IMR-90 (cell line): ENCODE results near the gene ABCA2. TPM values are rescaled to one million over a fixed set of nuclear protein-coding genes. Genes with fewer than 3 reads are reported as not detected.
A peak's percentile ranks its signal among the peaks of the same experiment; 100 is the strongest.

Experiments used
- ATAC-seq: fragments of 200-7000 bp; cut with Tn5 transposase; 2 replicates; pipeline ENCODE4 v1.9.1; 2020; ENCODE audit warnings: low read depth, mild to moderate bottlenecking, moderate library complexity
- BruUV-seq: library from RNA; stranded (reverse); fragments of 400-500 nt; replicated peaks from 2 replicates; lab custom pipeline; 2021; lab: Mats Ljungman, UMichigan
- CTCF ChIA-PET: fragments of 300-600 bp; formaldehyde crosslinking; extraction: SDS; loops from one replicate; lab custom pipeline; 2021; ENCODE audit warnings: antibody characterized with exemption; lab: Yijun Ruan, JAX
- POLR2A ChIA-PET: fragments of 300-600 bp; sonication (Branson Sonifier 250); formaldehyde crosslinking; loops from one replicate; lab custom pipeline; 2022; ENCODE audit warnings: antibody characterized with exemption; ENCODE audit not compliant: unreplicated experiment; lab: Charles Lee
- DNase-seq: peaks from one replicate; pipeline ENCODE4 v3.0.0; 2013
- H2AFZ ChIP-seq: replicated peaks from 2 replicates; pipeline ENCODE3; 2013; ENCODE audit warnings: low read length, mild to moderate bottlenecking; ENCODE audit not compliant: poor library complexity
- H2AK5ac ChIP-seq: 2 replicates; pipeline ENCODE4 v1.6.1; 2013; ENCODE audit warnings: low read depth, low read length, inconsistent platforms
- H2AK9ac ChIP-seq: replicated peaks from 2 replicates; pipeline ENCODE3; 2013; ENCODE audit warnings: mild to moderate bottlenecking, low read depth, low read length, moderate library complexity; ENCODE audit not compliant: poor library complexity
- H2BK120ac ChIP-seq: 2 replicates; pipeline ENCODE4 v1.6.1; 2013; ENCODE audit warnings: low read depth, low read length, inconsistent platforms
- H2BK15ac ChIP-seq: 3 replicates; pipeline ENCODE4 v1.6.1; 2013; ENCODE audit warnings: low read depth, low read length, inconsistent platforms
- H2BK20ac ChIP-seq: 2 replicates; pipeline ENCODE4 v1.6.1; 2013; ENCODE audit warnings: low read depth, mild to moderate bottlenecking, inconsistent platforms, low read length, moderate library complexity
- H2BK5ac ChIP-seq: 2 replicates; pipeline ENCODE4 v1.6.1; 2013; ENCODE audit warnings: mild to moderate bottlenecking, low read depth, low read length, inconsistent platforms; ENCODE audit not compliant: poor library complexity, severe bottlenecking
- H3K14ac ChIP-seq: replicated peaks from 2 replicates; pipeline ENCODE4 v1.6.1; 2013; ENCODE audit warnings: low read depth, low read length, inconsistent platforms
- H3K18ac ChIP-seq: 2 replicates; pipeline ENCODE4 v1.6.1; 2013; ENCODE audit warnings: low read depth, low read length, control low read depth
- H3K23ac ChIP-seq: 2 replicates; pipeline ENCODE4 v1.6.1; 2013; ENCODE audit warnings: low read depth, low read length, inconsistent platforms
- H3K27ac ChIP-seq: 2 replicates; pipeline ENCODE4 v1.5.1; 2013; ENCODE audit warnings: mild to moderate bottlenecking, control low read depth, low read length; ENCODE audit not compliant: insufficient read depth
- H3K27me3 ChIP-seq: 2 replicates; pipeline ENCODE4 v1.6.1; 2013; ENCODE audit warnings: low read length; ENCODE audit not compliant: control insufficient read depth, insufficient read depth
- H3K36me3 ChIP-seq: 2 replicates; pipeline ENCODE4 v1.6.1; 2013; ENCODE audit warnings: low read length, mixed read lengths; ENCODE audit not compliant: control insufficient read depth, insufficient read depth
- H3K4ac ChIP-seq: 2 replicates; pipeline ENCODE4 v1.6.1; 2013; ENCODE audit warnings: low read depth, low read length, inconsistent platforms
- H3K4me1 ChIP-seq: 2 replicates; pipeline ENCODE4 v1.6.1; 2013; ENCODE audit warnings: low read length, mixed read lengths; ENCODE audit not compliant: control insufficient read depth, insufficient read depth
- H3K4me2 ChIP-seq: 2 replicates; pipeline ENCODE4 v1.6.1; 2013; ENCODE audit warnings: low read depth, mild to moderate bottlenecking, control low read depth, low read length, moderate library complexity
- H3K4me3 ChIP-seq: 2 replicates; pipeline ENCODE4 v1.5.1; 2013; ENCODE audit warnings: low read depth, mild to moderate bottlenecking, control low read depth, low read length, moderate library complexity; ENCODE audit not compliant: insufficient read depth
- H3K56ac ChIP-seq: 2 replicates; pipeline ENCODE4 v1.6.1; 2013; ENCODE audit warnings: low read length, inconsistent platforms; ENCODE audit not compliant: insufficient read depth; ENCODE audit errors: extremely low read depth
- H3K79me1 ChIP-seq, 2 experiments: 2 replicates each; pipeline ENCODE4 v1.6.1; 2013; ENCODE audit warnings: low read length in 2 of 2, inconsistent platforms in 1 of 2, low read depth in 1 of 2
- H3K9ac ChIP-seq: 2 replicates; pipeline ENCODE4 v1.6.1; 2013; ENCODE audit warnings: low read depth, low read length, control low read depth
- H3K9me1 ChIP-seq: 2 replicates; pipeline ENCODE4 v1.6.1; 2013; ENCODE audit warnings: low read length, inconsistent platforms; ENCODE audit not compliant: insufficient read depth
- H3K9me3 ChIP-seq: 2 replicates; pipeline ENCODE4 v1.6.1; 2013; ENCODE audit warnings: low read length; ENCODE audit not compliant: control insufficient read depth, insufficient read depth
- H4K20me1 ChIP-seq: 2 replicates; pipeline ENCODE4 v1.6.1; 2013; ENCODE audit warnings: low read length, inconsistent platforms; ENCODE audit not compliant: insufficient read depth
- H4K5ac ChIP-seq: 2 replicates; pipeline ENCODE4 v1.6.1; 2013; ENCODE audit warnings: mild to moderate bottlenecking, low read depth, low read length, control low read depth
- H4K8ac ChIP-seq, 2 experiments: 2 replicates each; pipeline ENCODE4 v1.6.1; 2013; ENCODE audit warnings: low read depth in 2 of 2, low read length in 2 of 2, control low read depth in 1 of 2, inconsistent platforms in 1 of 2
- H4K91ac ChIP-seq: 2 replicates; pipeline ENCODE4 v1.6.1; 2013; ENCODE audit warnings: low read depth, low read length, inconsistent platforms; ENCODE audit not compliant: insufficient read depth
- CEBPB ChIP-seq: IDR thresholded peaks from 2 replicates; pipeline ENCODE4 v1.6.1; 2012; ENCODE audit warnings: low read depth, low read length, improper control_type of control experiment
- CHD1 ChIP-seq: IDR thresholded peaks from 2 replicates; pipeline ENCODE4 v1.6.1; 2012; ENCODE audit warnings: low read depth, low read length, improper control_type of control experiment
- MXI1 ChIP-seq: IDR thresholded peaks from 2 replicates; pipeline ENCODE4 v1.6.1; 2012; ENCODE audit warnings: low read depth, mild to moderate bottlenecking, low read length, moderate library complexity, borderline replicate concordance
- WGBS, 2 experiments: methylation state at CpG; one replicate each; pipeline versions ENCODE4 v1.1.5 to v1.1.7; 2013; ENCODE audit warnings: missing lambda C conversion rate in 2 of 2; ENCODE audit not compliant: insufficient read length in 1 of 2; ENCODE audit errors: extremely low coverage in 2 of 2; 5-methylcytosine and 5-hydroxymethylcytosine counted together
- dilution Hi-C: fragments of 300-500 bp; cut with HindIII; formaldehyde crosslinking; loops from one replicate; pipeline ENCODE4 v1.14.3; 2018; ENCODE audit warnings: low sequenced_read_pairs; ENCODE audit not compliant: unreplicated experiment
- in situ Hi-C: fragments of 300-500 bp; cut with MboI; formaldehyde crosslinking; loops from 3 replicates; pipeline ENCODE4 v1.14.3; 2019; ENCODE audit warnings: low sequenced_read_pairs, inconsistent platforms, mixed read lengths
- intact Hi-C: fragments of 100-400 bp; cut with micrococcal nuclease; formaldehyde crosslinking; loops from 2 replicates; pipeline ENCODE4 v1.10.0; 2022
- polyA plus RNA-seq, 3 experiments: library from polyadenylated mRNA; depleted of rRNA; stranded (reverse); fragments of >200 nt; gene quantifications; 2 replicates each; pipeline ENCODE4 v1.2.3, GENCODE V29; 2012; ENCODE audit warnings: low replicate concordance in 1 of 3
- total RNA-seq: library from RNA; depleted of rRNA; stranded (reverse); fragments of >200 nt; gene quantifications from 2 replicates; pipeline ENCODE4 v1.2.3, GENCODE V29; 2012
- TF ChIP-seq, protein P1 (sequence below): fragments of 150-350 bp; IDR thresholded peaks from 2 replicates; pipeline ENCODE4 v1.6.1; 2017; ENCODE audit warnings: mild to moderate bottlenecking, antibody characterized with exemption, low read length, low read depth

The ABCA2 gene
- total and polyA plus RNA-seq, 2 of the 4 experiments (the other 2 are of a cell fraction) = 3.8 to 46.0 TPM

DNA sequence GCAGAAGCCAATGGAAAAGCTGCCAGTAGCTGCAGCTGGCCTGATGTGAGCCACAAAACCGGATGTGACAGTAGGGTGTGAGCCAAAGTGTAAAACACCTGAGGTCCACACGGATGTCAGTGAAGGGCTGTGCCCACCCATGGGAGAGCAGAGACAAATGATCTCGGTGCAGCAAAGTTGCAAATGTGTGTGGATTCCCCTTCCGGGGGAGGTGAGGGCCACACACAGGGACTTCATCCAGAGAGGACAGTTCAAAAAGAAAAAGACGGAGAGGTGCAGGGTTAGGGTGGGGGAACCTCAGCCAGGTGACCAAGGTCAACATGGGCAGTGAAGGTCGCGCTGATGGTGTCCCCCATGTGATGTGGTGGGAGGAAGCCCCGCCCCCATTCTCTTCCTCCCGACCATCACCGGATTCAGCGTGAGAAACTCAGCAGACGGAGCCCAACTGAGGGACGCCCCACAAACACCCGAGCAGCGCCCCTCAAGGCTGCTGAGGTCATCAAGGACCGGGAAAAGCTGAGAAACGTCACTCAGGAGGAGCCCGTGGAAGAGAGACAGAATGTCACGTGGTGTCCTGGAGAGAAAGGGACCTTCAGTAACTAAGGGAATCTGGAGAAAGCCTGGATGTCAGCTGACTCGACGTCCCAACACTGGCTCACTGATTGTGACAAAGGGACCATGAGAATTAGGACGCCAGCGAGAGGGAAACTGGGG lies 62.1 kb downstream of the ABCA2 start:
- Histone ChIP-seq H4K20me1 (no peaks in the 10 kb centered on the region), H3K18ac (no peak overlapping the region), H2AK9ac (peak overlapping the region; percentile 13), H3K9me1 (peaks cover 2% of the 10 kb centered on the region; the same call in 1 of the 2 replicates), H3K9me3 (no peaks in the 10 kb centered on the region), H3K4me3 (no peak overlapping the region), H3K27ac (no peak overlapping the region), H2BK20ac (no peak overlapping the region), H2AK5ac (no peak overlapping the region), H2AFZ (peak overlapping the region; percentile 78), H4K5ac (no peak overlapping the region), H3K23ac (no peak overlapping the region), H3K79me1 (no peaks in the 10 kb centered on the region), H3K4ac (no peak overlapping the region), H3K4me2 (peak overlapping the region; percentile 70), H3K27me3 (peaks cover 17% of the 10 kb centered on the region), H3K36me3 (no peaks in the 10 kb centered on the region), H3K14ac (no peak overlapping the region), H2BK15ac (no peak overlapping the region), H3K56ac (no peak overlapping the region), H3K9ac (no peak overlapping the region), H3K4me1 (no peaks in the 10 kb centered on the region), H4K8ac (no peak overlapping the region), H2BK120ac (no peak overlapping the region), H2BK5ac (no peak overlapping the region), H4K91ac (no peak overlapping the region)
- dilution Hi-C loops (no loop called here), in situ Hi-C loops (no loop called here), intact Hi-C loops (no loop called here)
- BruUV-seq = no TSS peak
- no peak for DNase-seq
- CTCF ChIA-PET = no interaction called here
- no peak for ATAC-seq
- TF ChIP-seq CHD1 = no peak
- TF ChIP-seq MXI1 = no peak
- TF ChIP-seq, protein P1, sequence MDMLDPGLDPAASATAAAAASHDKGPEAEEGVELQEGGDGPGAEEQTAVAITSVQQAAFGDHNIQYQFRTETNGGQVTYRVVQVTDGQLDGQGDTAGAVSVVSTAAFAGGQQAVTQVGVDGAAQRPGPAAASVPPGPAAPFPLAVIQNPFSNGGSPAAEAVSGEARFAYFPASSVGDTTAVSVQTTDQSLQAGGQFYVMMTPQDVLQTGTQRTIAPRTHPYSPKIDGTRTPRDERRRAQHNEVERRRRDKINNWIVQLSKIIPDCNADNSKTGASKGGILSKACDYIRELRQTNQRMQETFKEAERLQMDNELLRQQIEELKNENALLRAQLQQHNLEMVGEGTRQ = peak; percentile 78
- no peak for TF ChIP-seq CEBPB
- POLR2A ChIA-PET = interaction anchor here (0.6 kb wide), 1 partner anchor 113 kb away, joined by 3 read pairs; no protein-coding TSS in a partner anchor
- 11% methylated on average over 5 of the region's 23 CpGs; no CpG with 5 or more reads in 1 of the 2 experiments for WGBS, 2 experiments
